GM18951 (cell line): ENCODE data around the gene GALNT1.

Experiments used
- POLR2A ChIP-seq: IDR thresholded peaks from 4 replicates; pipeline ENCODE4 v1.6.1; 2011; ENCODE audit warnings: mild to moderate bottlenecking; ENCODE audit not compliant: insufficient read length, insufficient read depth; ENCODE audit errors: extremely low read depth
- in situ Hi-C: fragments of 300-500 bp; cut with MboI; formaldehyde crosslinking; loops from one replicate; pipeline ENCODE4 v1.12.0; 2022; ENCODE audit warnings: low sequenced_read_pairs, mixed read lengths, inconsistent platforms; ENCODE audit not compliant: unreplicated experiment

Gene GALNT1

GRCh38 chr18:35616664-35617423, 35.3 kb downstream of the GALNT1 start:
- TF ChIP-seq POLR2A = no peak
- in situ Hi-C loops = no loop called here

DNA sequence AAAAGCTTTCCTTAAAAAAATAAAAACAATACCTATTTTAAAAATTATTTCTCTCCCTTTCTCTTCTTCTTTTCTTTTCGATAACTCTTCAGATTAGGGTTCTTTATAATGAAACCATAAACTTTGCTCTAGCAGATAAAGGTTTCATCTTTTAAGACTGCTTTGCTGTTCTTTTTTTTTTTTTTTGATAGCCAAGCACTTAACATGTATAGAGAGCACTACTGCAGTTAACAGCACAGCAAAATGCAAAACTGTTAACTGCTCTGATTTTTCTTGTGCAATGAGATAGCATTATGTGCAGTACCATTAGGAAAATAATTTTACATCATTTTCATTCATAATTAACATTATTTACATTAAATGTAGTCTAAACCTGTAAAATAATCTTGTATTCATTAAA, 36.3 kb downstream of the GALNT1 start:
- in situ Hi-C loops = no loop called here
- TF ChIP-seq POLR2A = no peak

DNA sequence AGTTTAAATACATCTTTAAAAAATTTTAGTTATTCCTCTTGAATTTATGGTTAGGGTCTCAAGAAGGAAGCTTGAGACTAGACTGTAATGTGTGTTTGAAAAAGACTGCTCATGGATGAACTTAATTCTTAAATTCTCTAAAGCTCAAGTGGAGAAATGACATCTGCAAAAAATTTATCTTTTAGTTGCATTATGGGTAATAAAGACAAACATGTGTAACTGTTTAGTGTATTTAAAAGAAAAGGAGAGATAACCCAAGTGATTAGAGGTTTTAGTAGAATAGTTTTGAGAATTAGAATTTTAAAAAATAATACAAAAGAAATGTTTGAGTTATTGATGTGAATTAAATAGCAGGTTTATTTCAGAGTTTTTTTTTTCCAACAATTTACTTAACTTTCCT, 36.7 kb downstream of the GALNT1 start:
- no peak for TF ChIP-seq POLR2A
- in situ Hi-C loops = no loop called here

GRCh38 chr18:35618696-35619095, 37.2 kb downstream of the GALNT1 start:
- in situ Hi-C loops = no loop called here
- no peak for TF ChIP-seq POLR2A

- TF ChIP-seq POLR2A = no peak
- in situ Hi-C loops = no loop called here
Measured at GRCh38 chr18:35619464-35619863, 37.9 kb downstream of the GALNT1 start.

GRCh38 chr18:35619941-35620340, 38.4 kb downstream of the GALNT1 start:
- in situ Hi-C loops = no loop called here
- no peak for TF ChIP-seq POLR2A

GRCh38 chr18:35620765-35621164, 39.2 kb downstream of the GALNT1 start:
- in situ Hi-C loops = no loop called here
- TF ChIP-seq POLR2A = no peak

GRCh38 chr18:35623255-35623654, 41.7 kb downstream of the GALNT1 start:
- in situ Hi-C loops = no loop called here
- no peak for TF ChIP-seq POLR2A

GRCh38 chr18:35624146-35624545, 42.6 kb downstream of the GALNT1 start:
- TF ChIP-seq POLR2A = no peak
- in situ Hi-C loops = no loop called here

DNA sequence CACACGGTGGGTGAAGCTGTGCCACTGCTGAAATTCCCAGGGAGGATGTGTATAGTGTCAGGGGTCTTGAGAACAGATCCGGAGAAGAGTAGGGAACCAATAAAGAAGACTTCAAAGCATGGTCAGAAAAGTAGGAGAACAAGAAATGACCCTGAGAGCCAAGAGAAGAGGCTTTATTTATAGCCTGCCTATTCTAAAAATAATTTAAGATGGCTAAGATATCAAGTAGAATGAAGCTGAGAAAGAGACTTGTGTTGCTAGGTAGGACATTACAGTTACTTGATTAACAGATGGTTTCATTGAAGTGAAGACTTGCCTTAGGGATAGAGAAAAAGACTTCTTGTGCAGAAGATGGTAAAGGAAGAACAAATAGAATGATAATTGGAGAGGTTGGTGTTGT, 43.7 kb downstream of the GALNT1 start:
- in situ Hi-C loops = no loop called here
- no peak for TF ChIP-seq POLR2A

GRCh38 chr18:35633761-35634160, 52.2 kb downstream of the GALNT1 start:
- in situ Hi-C loops = no loop called here
- no peak for TF ChIP-seq POLR2A

DNA sequence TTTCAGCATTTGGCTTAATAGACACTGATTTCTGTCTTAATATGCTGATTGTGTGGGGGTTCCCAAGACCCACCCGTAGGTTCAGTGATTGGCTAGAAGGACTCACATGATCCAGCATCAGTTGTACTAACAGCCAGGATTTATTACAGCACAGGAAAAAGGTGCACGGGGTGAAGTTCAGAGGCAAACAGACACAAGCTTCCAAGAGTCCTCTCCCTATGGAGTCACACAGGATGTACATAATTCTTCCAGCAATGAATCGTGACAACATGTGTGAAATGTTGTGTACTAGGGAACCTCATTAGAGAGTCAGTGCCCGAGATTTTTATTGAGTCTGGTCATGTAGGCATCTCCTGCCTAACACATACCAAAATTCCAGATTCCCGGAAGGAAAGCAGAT, 52.8 kb downstream of the GALNT1 start:
- in situ Hi-C loops = no loop called here
- TF ChIP-seq POLR2A = no peak

GRCh38 chr18:35635170-35635569, 53.6 kb downstream of the GALNT1 start:
- no peak for TF ChIP-seq POLR2A
- in situ Hi-C loops = no loop called here

DNA sequence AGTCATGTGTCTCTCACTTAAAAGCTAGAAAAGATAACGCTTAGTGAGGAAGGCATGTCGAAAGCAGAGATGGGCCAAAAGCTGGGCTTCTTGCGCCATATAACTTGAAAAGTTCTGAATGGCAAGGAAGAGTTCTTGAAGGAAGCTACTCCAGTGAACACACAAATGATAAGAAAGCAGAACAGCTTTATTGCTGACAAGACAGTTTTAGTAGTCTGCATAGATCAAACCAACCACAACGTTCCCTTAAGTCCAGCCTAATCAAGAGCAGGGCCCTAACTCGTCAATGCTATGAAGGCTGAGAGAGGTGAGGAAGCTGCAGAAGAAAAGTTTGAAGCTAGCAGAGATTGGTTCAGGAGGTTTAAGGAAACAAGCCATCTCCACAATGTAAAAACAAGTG, 55.7 kb downstream of the GALNT1 start:
- no peak for TF ChIP-seq POLR2A
- in situ Hi-C loops = no loop called here

GRCh38 chr18:35639296-35639695, 57.8 kb downstream of the GALNT1 start:
- in situ Hi-C loops = no loop called here
- TF ChIP-seq POLR2A = no peak
